ENCODE results near the gene TNS4. TPM values are rescaled to one million over a fixed set of nuclear protein-coding genes. Genes with fewer than 3 reads are reported as not detected.

Gene TNS4
- total RNA-seq, 1 experiment from 2014 or later, result 0.59 TPM

- H3K79me2 ChIP-seq (ENCODE audit: insufficient read depth, low read length), result no peaks in the 10 kb centered on the region
- H3K4ac ChIP-seq (ENCODE audit: low read depth, low read length), result no peak overlapping the region
- Mint-ChIP-seq H3K9me3 (no peaks in the 10 kb centered on the region), H3K36me3 (ENCODE audit: insufficient read depth in 1 of 3, low read depth in 3 of 3) (no peaks in the 10 kb centered on the region), H3K27me3 (ENCODE audit: low read depth) (peaks cover 6% of the 10 kb centered on the region), H3K27ac (peak overlapping the region in 2 of 3 experiments; percentile 21 to 49; a peak in 1 of 7 replicates), H3K4me1 (peaks cover 33 to 37% of the 10 kb centered on the region in 2 experiments), H3K4me3 (no peak overlapping the region; a peak in 1 of 5 replicates)
- no CpG with 5 or more reads among the region's 12 CpGs for WGBS (ENCODE audit: extremely low coverage, insufficient read length, low lambda C conversion rate)
- no peak overlapping the region for H2AFZ ChIP-seq (ENCODE audit: low read length)
- H3K23me2 ChIP-seq (ENCODE audit: insufficient read length, low read depth, low read length, poor library complexity, severe bottlenecking), result no peaks in the 10 kb centered on the region
- no peak overlapping the region for H2BK120ac ChIP-seq (ENCODE audit: low read depth, low read length, poor library complexity, severe bottlenecking)
- H3K14ac ChIP-seq (ENCODE audit: insufficient read depth, low read length), result no peak overlapping the region; the same call in 1 of the 2 replicates
- H3K18ac ChIP-seq (ENCODE audit: insufficient read length, low read depth, low read length), result no peak overlapping the region
- no peak overlapping the region for H3K56ac ChIP-seq (ENCODE audit: insufficient read length, low read depth, low read length)
- no peak for TF ChIP-seq CTCF (conservative IDR thresholded peaks at IDR 0.05)
- H3K79me1 ChIP-seq (ENCODE audit: insufficient read depth, low read depth, low read length, poor library complexity, severe bottlenecking), result no peaks in the 10 kb centered on the region
- peak; percentile 76 for DNase-seq
- no peaks in the 10 kb centered on the region for H3K9me3 ChIP-seq (ENCODE audit: control insufficient read depth, low read depth, low read length)
- no peak overlapping the region for H4K91ac ChIP-seq (ENCODE audit: insufficient read length, low read depth, low read length)
- H2AK5ac ChIP-seq (ENCODE audit: insufficient read length, low read length), result no peak overlapping the region
- H4K8ac ChIP-seq (replicated peaks; ENCODE audit: insufficient read length, low read depth, low read length), result no peak overlapping the region
- H2BK20ac ChIP-seq (ENCODE audit: low read depth, low read length, poor library complexity, severe bottlenecking), result no peak overlapping the region
- H3K27me3 ChIP-seq (ENCODE audit: insufficient read depth, low read length), result no peaks in the 10 kb centered on the region
- peaks cover 8% of the 10 kb centered on the region for H3K4me1 ChIP-seq (ENCODE audit: insufficient read depth, low read length)
- no peak overlapping the region for H2BK12ac ChIP-seq (ENCODE audit: insufficient read length, low read depth, low read length)
- H3K23ac ChIP-seq (ENCODE audit: insufficient read length, low read depth, low read length), result no peak overlapping the region
- no peak overlapping the region for H3T11ph ChIP-seq (ENCODE audit: low read length)
- H2BK15ac ChIP-seq (ENCODE audit: low read depth, low read length), result no peak overlapping the region
- H2BK5ac ChIP-seq (ENCODE audit: insufficient read length, low read length), result no peak overlapping the region
- H4K20me1 ChIP-seq (ENCODE audit: control insufficient read depth, insufficient read depth, insufficient read length), result no peaks in the 10 kb centered on the region
- no peak overlapping the region for H3K9ac ChIP-seq (ENCODE audit: extremely low read depth, insufficient read length, low read length)
- no peak overlapping the region for H4K5ac ChIP-seq (ENCODE audit: insufficient read length, low read depth, low read length)
- H3K4me2 ChIP-seq (ENCODE audit: insufficient read depth, insufficient read length, low read length), result no peak overlapping the region
- H3K27ac ChIP-seq (ENCODE audit: insufficient read length, low read depth, low read length), result no peak overlapping the region
Measured at GRCh38 chr17:40480501-40481003, 20.9 kb downstream of the TNS4 start.
